ENCODE data around the gene SPOP.

- TF ChIP-seq, protein P1, sequence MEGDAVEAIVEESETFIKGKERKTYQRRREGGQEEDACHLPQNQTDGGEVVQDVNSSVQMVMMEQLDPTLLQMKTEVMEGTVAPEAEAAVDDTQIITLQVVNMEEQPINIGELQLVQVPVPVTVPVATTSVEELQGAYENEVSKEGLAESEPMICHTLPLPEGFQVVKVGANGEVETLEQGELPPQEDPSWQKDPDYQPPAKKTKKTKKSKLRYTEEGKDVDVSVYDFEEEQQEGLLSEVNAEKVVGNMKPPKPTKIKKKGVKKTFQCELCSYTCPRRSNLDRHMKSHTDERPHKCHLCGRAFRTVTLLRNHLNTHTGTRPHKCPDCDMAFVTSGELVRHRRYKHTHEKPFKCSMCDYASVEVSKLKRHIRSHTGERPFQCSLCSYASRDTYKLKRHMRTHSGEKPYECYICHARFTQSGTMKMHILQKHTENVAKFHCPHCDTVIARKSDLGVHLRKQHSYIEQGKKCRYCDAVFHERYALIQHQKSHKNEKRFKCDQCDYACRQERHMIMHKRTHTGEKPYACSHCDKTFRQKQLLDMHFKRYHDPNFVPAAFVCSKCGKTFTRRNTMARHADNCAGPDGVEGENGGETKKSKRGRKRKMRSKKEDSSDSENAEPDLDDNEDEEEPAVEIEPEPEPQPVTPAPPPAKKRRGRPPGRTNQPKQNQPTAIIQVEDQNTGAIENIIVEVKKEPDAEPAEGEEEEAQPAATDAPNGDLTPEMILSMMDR (IDR thresholded peaks at IDR 0.05): peak; percentile 53 to 60 (median 56)
- no peak for TF ChIP-seq EP300 (IDR thresholded peaks at IDR 0.05)
These were observed 30.0 kb upstream of the SPOP start, which contains the start of gene SLC35B1 for GRCh38 chr17:49707608-49708514.

Data from ovary (tissue), 3 donors.